HG03095 (cell line): ENCODE measurements around the gene SCGB1D4.

ENCODE experiments used
- ATAC-seq: cut with Tn5 transposase; IDR thresholded peaks from one replicate; pipeline ENCODE4 v1.9.1; 2021; ENCODE audit warnings: moderate library complexity; ENCODE audit not compliant: unreplicated experiment

Gene SCGB1D4

GRCh38 chr11:62280452-62280851, 18.4 kb downstream of the SCGB1D4 start:
- no peak for ATAC-seq

- ATAC-seq, result no peak
Observed at GRCh38 chr11:62273789-62274275, 25.0 kb downstream of the SCGB1D4 start.

- ATAC-seq, result no peak
Observed at GRCh38 chr11:62273284-62273683, 25.6 kb downstream of the SCGB1D4 start.

- no peak for ATAC-seq
Observed at GRCh38 chr11:62269654-62270278, 29.1 kb downstream of the SCGB1D4 start, which contains the start of gene SCGB2A2. TSS of gene SCGB2A2 (plus strand) at chr11:62270158. CDS start at chr11:62270217, 59 bp downstream.

- ATAC-seq, result no peak
Observed at GRCh38 chr11:62267576-62267975, 31.3 kb downstream of the SCGB1D4 start.

GRCh38 chr11:62267050-62267449, 31.8 kb downstream of the SCGB1D4 start:
- no peak for ATAC-seq

GRCh38 chr11:62266558-62266957, 32.3 kb downstream of the SCGB1D4 start:
- ATAC-seq, result no peak

GRCh38 chr11:62264004-62264403, 34.9 kb downstream of the SCGB1D4 start:
- no peak for ATAC-seq

- ATAC-seq, result no peak
Observed at GRCh38 chr11:62260261-62260953, 38.5 kb downstream of the SCGB1D4 start.

GRCh38 chr11:62256281-62256680, 42.6 kb downstream of the SCGB1D4 start:
- no peak for ATAC-seq

- ATAC-seq, result no peak
Observed at GRCh38 chr11:62253999-62254542, 44.8 kb downstream of the SCGB1D4 start.

- no peak for ATAC-seq
Observed at GRCh38 chr11:62251698-62252097, 47.2 kb downstream of the SCGB1D4 start.
